GM12878 (cell line): ENCODE data around the gene CSF1. TPM values are rescaled to one million over a fixed set of nuclear protein-coding genes. Genes with fewer than 3 reads are reported as not detected.

Experiments used
- ATAC-seq: fragments of 200-7000 bp; cut with Tn5 transposase; 3 replicates; pipeline ENCODE4 v1.9.1; 2020; ENCODE audit warnings: mild to moderate bottlenecking, moderate library complexity
- BruUV-seq: library from RNA; stranded (reverse); fragments of 400-500 nt; replicated peaks from 2 replicates; lab custom pipeline; 2021; lab: Mats Ljungman, UMichigan
- CTCF ChIA-PET: fragments of 300-600 bp; sonication (Branson Sonifier 250); formaldehyde crosslinking; extraction: SDS; loops from one replicate; lab custom pipeline; 2021; ENCODE audit warnings: inconsistent platforms; lab: Yijun Ruan, JAX
- POLR2A ChIA-PET: fragments of 350-600 bp; formaldehyde crosslinking; extraction: SDS; loops from one replicate; lab custom pipeline; 2021; ENCODE audit warnings: inconsistent platforms; lab: Charles Lee
- RAD21 ChIA-PET: fragments of 300-600 bp; sonication (Branson Sonifier 250); formaldehyde crosslinking; loops from one replicate; lab custom pipeline; 2023; ENCODE audit warnings: antibody characterized with exemption; ENCODE audit not compliant: unreplicated experiment; lab: Charles Lee
- SMC1A ChIA-PET: fragments of 300-600 bp; sonication (Branson Sonifier 250); formaldehyde crosslinking; loops from one replicate; lab custom pipeline; 2023; ENCODE audit not compliant: unreplicated experiment, uncharacterized antibody; lab: Charles Lee
- DNase-seq: peaks from one replicate; pipeline ENCODE4 v3.0.0-alpha.2; 2011; ENCODE audit warnings: low read depth, low spot score
- FAIRE-seq: peaks from 3 replicates; lab custom pipeline; 2011; peaks lifted over from hg19 to GRCh38; lab: Jason Lieb, UNC
- H2AFZ ChIP-seq: 2 replicates; pipeline ENCODE4 v1.6.0; 2011; ENCODE audit warnings: low read depth, low read length, control low read depth; ENCODE audit not compliant: control insufficient read depth
- H3K27ac ChIP-seq: 2 replicates; pipeline ENCODE4 v1.5.1; 2011; ENCODE audit warnings: control low read depth; ENCODE audit not compliant: control insufficient read depth, insufficient read depth
- H3K27me3 ChIP-seq, 2 experiments: replicated peaks in 1 of 2; 2 replicates each; pipeline versions ENCODE4 v1.6.0 to v1.6.1; 2011; ENCODE audit warnings: low read length in 1 of 2; ENCODE audit not compliant: control insufficient read depth in 2 of 2, insufficient read depth in 2 of 2
- H3K36me3 ChIP-seq, 2 experiments: 2 replicates each; pipeline ENCODE4 v1.5.1; 2011; ENCODE audit warnings: low read length in 1 of 2; ENCODE audit not compliant: control insufficient read depth in 2 of 2, insufficient read depth in 2 of 2
- H3K4me1 ChIP-seq: 2 replicates; pipeline ENCODE4 v1.6.1; 2011; ENCODE audit warnings: mild to moderate bottlenecking, low read length, moderate library complexity, mixed read lengths; ENCODE audit not compliant: control insufficient read depth, insufficient read depth
- H3K4me2 ChIP-seq: 2 replicates; pipeline ENCODE4 v1.6.0; 2011; ENCODE audit warnings: control low read depth; ENCODE audit not compliant: control insufficient read depth, insufficient read depth
- H3K4me3 ChIP-seq: fragments of 200-600 bp; sonication (generic); 2 replicates; pipeline ENCODE4 v1.5.1; 2016
- H3K79me2 ChIP-seq: 2 replicates; pipeline ENCODE4 v1.6.0; 2011; ENCODE audit warnings: low read length; ENCODE audit not compliant: control insufficient read depth, insufficient read depth
- H3K9ac ChIP-seq: 2 replicates; pipeline ENCODE4 v1.8.0; 2011; ENCODE audit warnings: low read length, control low read depth, mixed read lengths; ENCODE audit not compliant: control insufficient read depth, insufficient read depth
- H3K9me3 ChIP-seq: replicated peaks from 3 replicates; pipeline ENCODE4 v1.5.1; 2011; ENCODE audit warnings: mild to moderate bottlenecking, low read length; ENCODE audit not compliant: control insufficient read depth, insufficient read depth
- H4K20me1 ChIP-seq: 2 replicates; pipeline ENCODE4 v1.6.0; 2011; ENCODE audit not compliant: control insufficient read depth, insufficient read depth
- EED ChIP-seq: sonication (generic); IDR thresholded peaks from 2 replicates; pipeline ENCODE4 v1.6.1; 2016; ENCODE audit warnings: antibody characterized with exemption, low read depth
- MTA2 ChIP-seq: fragments of 450-650 bp; IDR thresholded peaks from 2 replicates; pipeline ENCODE4 v1.6.1; 2016; ENCODE audit warnings: low read depth, mild to moderate bottlenecking, moderate library complexity
- NFXL1 ChIP-seq: fragments of 450-650 bp; IDR thresholded peaks from 2 replicates; pipeline ENCODE4 v1.6.1; 2017; ENCODE audit warnings: antibody characterized with exemption, mild to moderate bottlenecking, borderline replicate concordance
- PAX5 ChIP-seq: IDR thresholded peaks from 2 replicates; pipeline ENCODE4 v1.6.1; 2011; ENCODE audit warnings: low read depth, low read length, borderline replicate concordance
- RUNX3 ChIP-seq: IDR thresholded peaks from 2 replicates; pipeline ENCODE4 v1.6.1; 2012; ENCODE audit warnings: low read length, inconsistent platforms
- ZBTB40 ChIP-seq: fragments of 450-650 bp; IDR thresholded peaks from 2 replicates; pipeline ENCODE4 v1.6.1; 2016; ENCODE audit warnings: mild to moderate bottlenecking, moderate library complexity, borderline replicate concordance
- ZNF622 ChIP-seq: fragments of 450-650 bp; IDR thresholded peaks from 2 replicates; pipeline ENCODE4 v1.6.1; 2017; ENCODE audit warnings: mild to moderate bottlenecking, inconsistent platforms
- WGBS: methylation state at CpG from one replicate; pipeline ENCODE4 v1.1.6; 2016; ENCODE audit warnings: low lambda C conversion rate; ENCODE audit not compliant: insufficient replicate concordance, insufficient coverage; ENCODE audit errors: missing lambda C conversion rate; 5-methylcytosine and 5-hydroxymethylcytosine counted together
- in situ Hi-C: fragments of 300-500 bp; cut with MboI; formaldehyde crosslinking; loops from 9 replicates; pipeline ENCODE4 v1.14.3; 2018; ENCODE audit warnings: mixed read lengths
- intact Hi-C: fragments of 100-400 bp; cut with micrococcal nuclease; formaldehyde crosslinking; loops from one replicate; pipeline ENCODE4 v1.14.2; 2022; ENCODE audit not compliant: unreplicated experiment
- polyA plus RNA-seq, 11 experiments: library from polyadenylated mRNA; depleted of rRNA in 4 of 11; unstranded in 6 of 11; stranded (reverse) in 5 of 11; fragments of >200 nt; fragmentation: Nextera tagmentation in 4 of 11; fragmentation: Illumina TruSeq in 1 of 11; extraction: Ambion mirVana in 4 of 11; extraction: Trizol in 1 of 11; gene quantifications; 1 replicate in 1 of 11; 2 replicates in 10 of 11; pipeline versions ENCODE4 v1.2.1 to v1.2.3, GENCODE V29; 2011 to 2016; ENCODE audit warnings: inconsistent platforms in 2 of 11, missing spikeins in 2 of 11, low read depth in 1 of 11
- total RNA-seq, 4 experiments: library from RNA; depleted of rRNA in 3 of 4; stranded (reverse); fragments of >200 nt in 3 of 4; fragmentation: Illumina TruSeq in 1 of 4; extraction: Trizol in 1 of 4; gene quantifications; 2 replicates each; pipeline versions ENCODE4 v1.2.1 to v1.2.3, GENCODE V29; 2013 to 2021
- TF ChIP-seq, protein P1 (sequence below): fragments of 450-650 bp; IDR thresholded peaks from 2 replicates; pipeline ENCODE4 v1.6.1; 2017; ENCODE audit warnings: mild to moderate bottlenecking, moderate library complexity
- TF ChIP-seq, protein P2 (sequence below): fragments of 450-650 bp; IDR thresholded peaks from 2 replicates; pipeline ENCODE4 v1.6.1; 2017; ENCODE audit warnings: mild to moderate bottlenecking
- TF ChIP-seq, protein P3 (sequence below): IDR thresholded peaks from 2 replicates; pipeline ENCODE4 v1.6.1; 2011; ENCODE audit warnings: mild to moderate bottlenecking, low read depth, low read length, moderate library complexity; ENCODE audit not compliant: insufficient replicate concordance

Gene CSF1
- total and polyA plus RNA-seq, 10 of the 15 experiments (the other 5 are each of a cell fraction or from before 2014, with no cell fraction given): 1.2 to 32.4 (median 13.0) TPM

GRCh38 chr1:109938556-109938955 lies 27.9 kb downstream of the CSF1 start:
- ChIA-PET SMC1A (interaction anchor here (0.5 kb wide), 1 partner anchor 93 kb away, joined by 3 read pairs; no protein-coding TSS in a partner anchor), CTCF (interaction anchor here (1.1 kb wide), 1 partner anchor 45 kb away, joined by 4 read pairs; no protein-coding TSS in a partner anchor), RAD21 (interaction anchor here (0.6 kb wide), 1 partner anchor 9 kb away, joined by 3 read pairs; no protein-coding TSS in a partner anchor), POLR2A (no interaction called here)
- H3K4me1 ChIP-seq: no peaks in the 10 kb centered on the region
- TF ChIP-seq MTA2 (no peak), RUNX3 (no peak), EED (no peak), PAX5 (no peak), ZBTB40 (no peak), NFXL1 (no peak), ZNF622 (no peak)
- TF ChIP-seq, protein P1, sequence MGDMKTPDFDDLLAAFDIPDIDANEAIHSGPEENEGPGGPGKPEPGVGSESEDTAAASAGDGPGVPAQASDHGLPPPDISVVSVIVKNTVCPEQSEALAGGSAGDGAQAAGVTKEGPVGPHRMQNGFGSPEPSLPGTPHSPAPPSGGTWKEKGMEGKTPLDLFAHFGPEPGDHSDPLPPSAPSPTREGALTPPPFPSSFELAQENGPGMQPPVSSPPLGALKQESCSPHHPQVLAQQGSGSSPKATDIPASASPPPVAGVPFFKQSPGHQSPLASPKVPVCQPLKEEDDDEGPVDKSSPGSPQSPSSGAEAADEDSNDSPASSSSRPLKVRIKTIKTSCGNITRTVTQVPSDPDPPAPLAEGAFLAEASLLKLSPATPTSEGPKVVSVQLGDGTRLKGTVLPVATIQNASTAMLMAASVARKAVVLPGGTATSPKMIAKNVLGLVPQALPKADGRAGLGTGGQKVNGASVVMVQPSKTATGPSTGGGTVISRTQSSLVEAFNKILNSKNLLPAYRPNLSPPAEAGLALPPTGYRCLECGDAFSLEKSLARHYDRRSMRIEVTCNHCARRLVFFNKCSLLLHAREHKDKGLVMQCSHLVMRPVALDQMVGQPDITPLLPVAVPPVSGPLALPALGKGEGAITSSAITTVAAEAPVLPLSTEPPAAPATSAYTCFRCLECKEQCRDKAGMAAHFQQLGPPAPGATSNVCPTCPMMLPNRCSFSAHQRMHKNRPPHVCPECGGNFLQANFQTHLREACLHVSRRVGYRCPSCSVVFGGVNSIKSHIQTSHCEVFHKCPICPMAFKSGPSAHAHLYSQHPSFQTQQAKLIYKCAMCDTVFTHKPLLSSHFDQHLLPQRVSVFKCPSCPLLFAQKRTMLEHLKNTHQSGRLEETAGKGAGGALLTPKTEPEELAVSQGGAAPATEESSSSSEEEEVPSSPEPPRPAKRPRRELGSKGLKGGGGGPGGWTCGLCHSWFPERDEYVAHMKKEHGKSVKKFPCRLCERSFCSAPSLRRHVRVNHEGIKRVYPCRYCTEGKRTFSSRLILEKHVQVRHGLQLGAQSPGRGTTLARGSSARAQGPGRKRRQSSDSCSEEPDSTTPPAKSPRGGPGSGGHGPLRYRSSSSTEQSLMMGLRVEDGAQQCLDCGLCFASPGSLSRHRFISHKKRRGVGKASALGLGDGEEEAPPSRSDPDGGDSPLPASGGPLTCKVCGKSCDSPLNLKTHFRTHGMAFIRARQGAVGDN: no peak
- TF ChIP-seq, protein P2, sequence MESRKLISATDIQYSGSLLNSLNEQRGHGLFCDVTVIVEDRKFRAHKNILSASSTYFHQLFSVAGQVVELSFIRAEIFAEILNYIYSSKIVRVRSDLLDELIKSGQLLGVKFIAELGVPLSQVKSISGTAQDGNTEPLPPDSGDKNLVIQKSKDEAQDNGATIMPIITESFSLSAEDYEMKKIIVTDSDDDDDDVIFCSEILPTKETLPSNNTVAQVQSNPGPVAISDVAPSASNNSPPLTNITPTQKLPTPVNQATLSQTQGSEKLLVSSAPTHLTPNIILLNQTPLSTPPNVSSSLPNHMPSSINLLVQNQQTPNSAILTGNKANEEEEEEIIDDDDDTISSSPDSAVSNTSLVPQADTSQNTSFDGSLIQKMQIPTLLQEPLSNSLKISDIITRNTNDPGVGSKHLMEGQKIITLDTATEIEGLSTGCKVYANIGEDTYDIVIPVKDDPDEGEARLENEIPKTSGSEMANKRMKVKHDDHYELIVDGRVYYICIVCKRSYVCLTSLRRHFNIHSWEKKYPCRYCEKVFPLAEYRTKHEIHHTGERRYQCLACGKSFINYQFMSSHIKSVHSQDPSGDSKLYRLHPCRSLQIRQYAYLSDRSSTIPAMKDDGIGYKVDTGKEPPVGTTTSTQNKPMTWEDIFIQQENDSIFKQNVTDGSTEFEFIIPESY: no peak
- TF ChIP-seq, protein P3, sequence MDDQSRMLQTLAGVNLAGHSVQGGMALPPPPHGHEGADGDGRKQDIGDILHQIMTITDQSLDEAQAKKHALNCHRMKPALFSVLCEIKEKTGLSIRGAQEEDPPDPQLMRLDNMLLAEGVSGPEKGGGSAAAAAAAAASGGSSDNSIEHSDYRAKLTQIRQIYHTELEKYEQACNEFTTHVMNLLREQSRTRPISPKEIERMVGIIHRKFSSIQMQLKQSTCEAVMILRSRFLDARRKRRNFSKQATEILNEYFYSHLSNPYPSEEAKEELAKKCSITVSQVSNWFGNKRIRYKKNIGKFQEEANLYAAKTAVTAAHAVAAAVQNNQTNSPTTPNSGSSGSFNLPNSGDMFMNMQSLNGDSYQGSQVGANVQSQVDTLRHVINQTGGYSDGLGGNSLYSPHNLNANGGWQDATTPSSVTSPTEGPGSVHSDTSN: no peak
- FAIRE-seq (no peak), DNase-seq (no peak), ATAC-seq (no peak)
- H3K27me3 ChIP-seq: no peaks in the 10 kb centered on the region
- no peak overlapping the region for H2AFZ ChIP-seq
- no peaks in the 10 kb centered on the region for H3K36me3 ChIP-seq
- H3K4me2 ChIP-seq: no peak overlapping the region
- in situ Hi-C loops: no loop called here
- intact Hi-C loops: no loop called here
- H3K9ac ChIP-seq: no peak overlapping the region
- no peaks in the 10 kb centered on the region for H3K79me2 ChIP-seq
- H3K27ac ChIP-seq: no peak overlapping the region
- BruUV-seq: no TSS peak
- no peak overlapping the region for H3K4me3 ChIP-seq
- 47% methylated on average over 2 of the region's 2 CpGs for WGBS
- peaks cover 3% of the 10 kb centered on the region; the same call in 1 of the 3 replicates for H3K9me3 ChIP-seq
- no peaks in the 10 kb centered on the region for H4K20me1 ChIP-seq
